Fibroblast of lung (primary cell): Measurements from ENCODE around the gene GNL1. TPM values are rescaled to one million over a fixed set of nuclear protein-coding genes. Genes with fewer than 3 reads are reported as not detected.

ENCODE experiments used
- DNase-seq, 2 donors: peaks; one replicate each; pipeline versions ENCODE4 v3.0.0 to v3.0.0-alpha.2; 2010; ENCODE audit warnings: low read depth in 2 of 2
- H2AFZ ChIP-seq: 2 replicates; pipeline ENCODE4 v1.5.1; 2012; ENCODE audit warnings: low read length, control low read depth, inconsistent platforms
- H3K27ac ChIP-seq: 2 replicates; pipeline ENCODE4 v1.5.1; 2011; ENCODE audit warnings: low read length, control low read depth; ENCODE audit not compliant: insufficient read depth
- H3K27me3 ChIP-seq: 2 replicates; pipeline ENCODE4 v1.5.1; 2011; ENCODE audit warnings: mild to moderate bottlenecking, low read length; ENCODE audit not compliant: control insufficient read depth, insufficient read depth
- H3K36me3 ChIP-seq: 2 replicates; pipeline ENCODE4 v1.5.1; 2011; ENCODE audit warnings: low read length; ENCODE audit not compliant: control insufficient read depth, insufficient read depth
- H3K4me1 ChIP-seq: 2 replicates; pipeline ENCODE4 v1.5.1; 2011; ENCODE audit warnings: low read length; ENCODE audit not compliant: control insufficient read depth, insufficient read depth; ENCODE audit errors: extremely low read depth
- H3K4me2 ChIP-seq: 2 replicates; pipeline ENCODE4 v1.5.1; 2011; ENCODE audit warnings: low read length, control low read depth; ENCODE audit not compliant: insufficient read depth; ENCODE audit errors: extremely low read depth
- H3K4me3 ChIP-seq, 4 experiments: fragments of 200-600 bp in 1 of 4; sonication (generic) in 1 of 4; replicated peaks in 1 of 4; 2 replicates each; pipeline ENCODE4 v1.5.1; 2011 to 2016; ENCODE audit warnings: low read length in 4 of 4, low read depth in 3 of 4, mild to moderate bottlenecking in 3 of 4, control low read depth in 2 of 4, inconsistent platforms in 1 of 4, mixed read lengths in 1 of 4; ENCODE audit not compliant: insufficient read depth in 1 of 4; ENCODE audit errors: control extremely low read depth in 1 of 4
- H3K79me2 ChIP-seq: 2 replicates; pipeline ENCODE4 v1.5.1; 2012; ENCODE audit warnings: mild to moderate bottlenecking, low read length, inconsistent platforms; ENCODE audit not compliant: control insufficient read depth, insufficient read depth
- H3K9ac ChIP-seq: 2 replicates; pipeline ENCODE4 v1.5.1; 2011; ENCODE audit warnings: mild to moderate bottlenecking, low read length, control low read depth; ENCODE audit not compliant: insufficient read depth
- H3K9me3 ChIP-seq: 2 replicates; pipeline ENCODE4 v1.5.1; 2012; ENCODE audit warnings: low read depth, low read length; ENCODE audit not compliant: control insufficient read depth, insufficient read depth
- H4K20me1 ChIP-seq: 2 replicates; pipeline ENCODE4 v1.5.1; 2011; ENCODE audit warnings: low read length; ENCODE audit not compliant: control insufficient read depth, insufficient read depth; ENCODE audit errors: extremely low read depth
- CTCF ChIP-seq, 2 donors: IDR thresholded peaks in 1 of 2; conservative IDR thresholded peaks in 1 of 2; 1 replicate in 1 of 2; 2 replicates in 1 of 2; pipeline ENCODE4 v1.5.1; 2011 to 2012; ENCODE audit warnings: low read length in 2 of 2, control low read depth in 1 of 2, inconsistent platforms in 1 of 2, low read depth in 1 of 2, mild to moderate bottlenecking in 1 of 2
- EZH2 ChIP-seq: IDR thresholded peaks from 2 replicates; pipeline ENCODE4 v1.5.1; 2012; ENCODE audit warnings: low read length, control low read depth, mild to moderate bottlenecking; ENCODE audit errors: missing control alignments
- polyA plus RNA-seq, 2 donors: library from polyadenylated mRNA; depleted of rRNA in 1 of 2; stranded (reverse) in 1 of 2; unstranded in 1 of 2; fragments of >200 nt; gene quantifications; 2 replicates each; pipeline ENCODE4 v1.2.1, GENCODE V29; 2011 to 2012; ENCODE audit warnings: missing spikeins in 1 of 2
- total RNA-seq: library from RNA; depleted of rRNA; stranded (reverse); fragments of >200 nt; gene quantifications from 2 replicates; pipeline ENCODE4 v1.2.1, GENCODE V29; 2014

GNL1 gene
- total and polyA plus RNA-seq, 2 donors (not counting 1 experiment from before 2014, with no cell fraction given) = 33.4 to 67.0 TPM

DNA sequence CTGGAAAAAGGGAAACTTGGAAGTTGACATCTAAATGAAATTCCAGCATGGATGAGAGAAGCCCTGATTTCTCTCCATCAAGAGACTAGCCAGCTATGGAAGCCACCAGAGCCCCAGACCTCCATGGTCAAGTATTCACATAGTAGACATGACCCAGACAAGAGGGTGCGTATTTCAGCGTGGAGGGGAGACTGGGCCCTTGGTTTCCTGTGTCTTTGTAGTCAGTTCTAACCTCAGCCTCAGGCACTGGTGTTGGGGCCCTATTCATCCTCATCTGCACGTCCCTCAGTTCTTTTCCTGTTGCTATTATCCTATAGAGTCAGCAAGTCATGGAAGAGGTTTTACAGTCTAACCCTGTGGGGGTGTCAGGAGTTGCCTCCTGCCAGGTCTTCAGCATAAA is 12.5 kb downstream of the GNL1 start:
- Histone ChIP-seq H3K36me3 (peaks cover 14% of the 10 kb centered on the region), H3K4me2 (no peak overlapping the region), H3K9me3 (no peaks in the 10 kb centered on the region), H4K20me1 (no peaks in the 10 kb centered on the region), H3K4me1 (no peaks in the 10 kb centered on the region), H3K4me3 (no peak overlapping the region), H2AFZ (no peak overlapping the region), H3K79me2 (no peaks in the 10 kb centered on the region), H3K27ac (no peak overlapping the region), H3K27me3 (no peaks in the 10 kb centered on the region), H3K9ac (no peak overlapping the region)
- TF ChIP-seq CTCF (conservative IDR thresholded peaks at IDR 0.05 in 1 of 2, IDR thresholded peaks at IDR 0.05 in 1 of 2; ENCODE audit: low read depth in 1 of 2, low read length in 2 of 2) (no peak), EZH2 (no peak)
- DNase-seq = no peak

DNA sequence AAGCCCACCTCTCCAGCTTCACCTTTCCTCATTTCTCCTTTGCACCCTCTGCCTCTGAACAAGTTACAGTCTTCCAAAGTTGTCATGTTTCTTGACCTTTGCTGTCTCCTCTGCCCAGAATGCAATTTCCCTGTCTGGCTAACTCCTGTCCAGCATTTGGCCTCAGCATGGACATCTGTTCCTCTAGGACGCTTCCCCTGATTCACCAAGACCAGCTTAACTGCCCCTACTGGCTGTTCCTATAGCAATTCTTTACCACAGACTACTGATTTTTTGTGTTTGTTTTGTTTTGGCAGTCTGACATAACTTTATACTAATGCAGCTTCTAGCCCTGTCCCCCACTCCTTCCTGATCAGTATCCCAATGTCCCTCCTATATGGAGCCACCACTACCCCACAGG is 13.4 kb downstream of the GNL1 start:
- Histone ChIP-seq H3K9me3 (no peaks in the 10 kb centered on the region), H3K4me2 (no peak overlapping the region), H3K79me2 (no peaks in the 10 kb centered on the region), H3K4me1 (no peaks in the 10 kb centered on the region), H3K27me3 (no peaks in the 10 kb centered on the region), H3K4me3 (no peak overlapping the region), H3K27ac (no peak overlapping the region), H3K36me3 (peaks cover 14% of the 10 kb centered on the region), H2AFZ (no peak overlapping the region), H3K9ac (no peak overlapping the region), H4K20me1 (no peaks in the 10 kb centered on the region)
- TF ChIP-seq CTCF (conservative IDR thresholded peaks at IDR 0.05 in 1 of 2, IDR thresholded peaks at IDR 0.05 in 1 of 2; ENCODE audit: low read depth in 1 of 2, low read length in 2 of 2) (peak in 1 of 2 donors; percentile 2), EZH2 (no peak)
- DNase-seq = peak; percentile 12 to 24

- Histone ChIP-seq H3K4me3 (no peak overlapping the region), H3K9ac (no peak overlapping the region), H2AFZ (no peak overlapping the region), H3K27me3 (no peaks in the 10 kb centered on the region), H3K4me1 (no peaks in the 10 kb centered on the region), H3K9me3 (no peaks in the 10 kb centered on the region), H3K27ac (no peak overlapping the region), H3K4me2 (no peak overlapping the region), H3K79me2 (no peaks in the 10 kb centered on the region), H4K20me1 (no peaks in the 10 kb centered on the region), H3K36me3 (peaks cover 12% of the 10 kb centered on the region)
- no peak for TF ChIP-seq EZH2
- no peak for TF ChIP-seq CTCF (conservative IDR thresholded peaks at IDR 0.05 in 1 of 2, IDR thresholded peaks at IDR 0.05 in 1 of 2; ENCODE audit: low read depth in 1 of 2, low read length in 2 of 2)
- no peak for DNase-seq
Measured at GRCh38 chr6:30542404-30542725, 13.9 kb downstream of the GNL1 start.
